Endothelial cell of umbilical vein (primary cell): ENCODE results near the gene STAT2. TPM values are rescaled to one million over a fixed set of nuclear protein-coding genes. Genes with fewer than 3 reads are reported as not detected.

Experiments
- BruUV-seq: library from RNA; stranded (reverse); fragments of 400-500 nt; replicated peaks from 2 replicates; lab custom pipeline; 2021; lab: Mats Ljungman, UMichigan
- CTCF ChIA-PET: fragments of 300-600, 350-600 bp; sonication (Branson Sonifier 250); formaldehyde crosslinking; loops from one replicate; lab custom pipeline; 2021; ENCODE audit warnings: antibody characterized with exemption, inconsistent platforms; lab: Charles Lee
- POLR2A ChIA-PET: fragments of 300-600, 350-600 bp; sonication (Branson Sonifier 250); formaldehyde crosslinking; loops from one replicate; lab custom pipeline; 2021; ENCODE audit warnings: antibody characterized with exemption, inconsistent platforms; lab: Charles Lee
- DNase-seq: peaks from one replicate; pipeline ENCODE4 v3.0.0-alpha.2; 2011; ENCODE audit warnings: low read depth, low spot score
- FAIRE-seq: peaks from 2 replicates; lab custom pipeline; 2011; peaks lifted over from hg19 to GRCh38; lab: Jason Lieb, UNC
- H2AFZ ChIP-seq: 2 replicates; pipeline ENCODE4 v1.6.0; 2012; ENCODE audit warnings: low read depth, low read length, control low read depth, inconsistent platforms
- H3K27ac ChIP-seq: 2 replicates; pipeline ENCODE4 v1.5.1; 2011; ENCODE audit warnings: low read depth, mild to moderate bottlenecking, control low read depth, low read length, moderate library complexity; ENCODE audit not compliant: insufficient read depth
- H3K27me3 ChIP-seq, 2 experiments: 2 replicates each; pipeline versions ENCODE4 v1.6.0 to v1.6.1; 2011; ENCODE audit warnings: low read length in 2 of 2, mixed read lengths in 1 of 2; ENCODE audit not compliant: control insufficient read depth in 2 of 2, insufficient read depth in 2 of 2
- H3K36me3 ChIP-seq, 2 experiments: 2 replicates in 1 of 2; 3 replicates in 1 of 2; pipeline ENCODE4 v1.5.1; 2011; ENCODE audit warnings: low read length in 2 of 2, mild to moderate bottlenecking in 1 of 2, moderate library complexity in 1 of 2; ENCODE audit not compliant: control insufficient read depth in 2 of 2, insufficient read depth in 2 of 2; ENCODE audit errors: extremely low read depth in 1 of 2
- H3K4me1 ChIP-seq: 3 replicates; pipeline ENCODE4 v1.5.1; 2011; ENCODE audit warnings: mild to moderate bottlenecking, low read length; ENCODE audit not compliant: control insufficient read depth, insufficient read depth; ENCODE audit errors: extremely low read depth
- H3K4me2 ChIP-seq: 2 replicates; pipeline ENCODE4 v1.6.1; 2011; ENCODE audit warnings: low read length, control low read depth, mixed read lengths; ENCODE audit not compliant: insufficient read depth
- H3K4me3 ChIP-seq, 3 experiments: fragments of 200-600 bp in 1 of 3; sonication (generic), shearing (Covaris generic) in 1 of 3; replicated peaks in 1 of 3; 2 replicates each; pipeline ENCODE4 v1.5.1; 2011 to 2016; ENCODE audit warnings: control low read depth in 3 of 3, low read length in 3 of 3, mild to moderate bottlenecking in 2 of 3, inconsistent platforms in 1 of 3, low read depth in 1 of 3, moderate library complexity in 1 of 3; ENCODE audit not compliant: insufficient read depth in 1 of 3
- H3K79me2 ChIP-seq: 2 replicates; pipeline ENCODE4 v1.6.0; 2012; ENCODE audit warnings: low read length, inconsistent platforms; ENCODE audit not compliant: control insufficient read depth, insufficient read depth
- H3K9ac ChIP-seq: replicated peaks from 2 replicates; pipeline ENCODE3; 2011; ENCODE audit warnings: low read length, control low read depth; ENCODE audit not compliant: insufficient read depth; ENCODE audit errors: extremely low read depth
- H3K9me1 ChIP-seq: replicated peaks from 3 replicates; pipeline ENCODE4 v1.6.0; 2011; ENCODE audit warnings: mild to moderate bottlenecking, low read length; ENCODE audit not compliant: control insufficient read depth, insufficient read depth; ENCODE audit errors: extremely low read depth
- H3K9me3 ChIP-seq: replicated peaks from 2 replicates; pipeline ENCODE4 v1.5.1; 2012; ENCODE audit warnings: low read length, inconsistent platforms; ENCODE audit not compliant: control insufficient read depth, insufficient read depth
- H4K20me1 ChIP-seq: replicated peaks from 2 replicates; pipeline ENCODE3; 2011; ENCODE audit warnings: mild to moderate bottlenecking, low read length; ENCODE audit not compliant: control insufficient read depth, insufficient read depth; ENCODE audit errors: extremely low read depth
- EZH2 ChIP-seq: IDR thresholded peaks from 2 replicates; pipeline ENCODE4 v1.6.1; 2012; ENCODE audit warnings: borderline replicate concordance, low read depth, mild to moderate bottlenecking, moderate library complexity, low read length, inconsistent platforms; ENCODE audit not compliant: severe bottlenecking
- FOS ChIP-seq: IDR thresholded peaks from 2 replicates; pipeline ENCODE4 v1.6.1; 2011; ENCODE audit warnings: mild to moderate bottlenecking, low read length, moderate library complexity, borderline replicate concordance; ENCODE audit not compliant: insufficient read depth
- GATA2 ChIP-seq: IDR thresholded peaks from 2 replicates; pipeline ENCODE4 v1.7.0; 2011; ENCODE audit warnings: low read depth, mild to moderate bottlenecking, moderate library complexity, mixed read lengths, low read length; ENCODE audit not compliant: insufficient read length, insufficient read depth
- JUN ChIP-seq: IDR thresholded peaks from 2 replicates; pipeline ENCODE4 v1.6.1; 2011; ENCODE audit warnings: borderline replicate concordance, low read depth; ENCODE audit not compliant: insufficient read length, insufficient read depth
- MYC ChIP-seq: IDR thresholded peaks from one replicate; pipeline ENCODE4 v1.6.1; 2011; ENCODE audit warnings: mild to moderate bottlenecking, low read depth, low read length
- POLR2A ChIP-seq: IDR thresholded peaks from 2 replicates; pipeline ENCODE4 v1.6.1; 2012; ENCODE audit warnings: low read depth, mild to moderate bottlenecking, control low read depth, low read length
- POLR2AphosphoS5 ChIP-seq: IDR thresholded peaks from 2 replicates; pipeline ENCODE4 v1.6.1; 2012; ENCODE audit warnings: low read depth, mild to moderate bottlenecking, control low read depth, low read length, moderate library complexity; ENCODE audit not compliant: insufficient read depth
- dilution Hi-C: fragments of 300-500 bp; cut with MboI; formaldehyde crosslinking; loops from one replicate; pipeline ENCODE4 v1.15.0; 2019; ENCODE audit warnings: low sequenced_read_pairs; ENCODE audit not compliant: extremely low pct_ligation_motif_present
- intact Hi-C: fragments of 100-400 bp; cut with micrococcal nuclease; formaldehyde crosslinking; loops from one replicate; pipeline ENCODE4 v1.10.0; 2022
- polyA plus RNA-seq, 4 experiments: library from polyadenylated mRNA; depleted of rRNA in 3 of 4; stranded (reverse) in 3 of 4; unstranded in 1 of 4; fragments of >200 nt; gene quantifications; 2 replicates each; pipeline versions ENCODE4 v1.2.1 to v1.2.3, GENCODE V29; 2011 to 2012; ENCODE audit warnings: missing spikeins in 1 of 4
- total RNA-seq: library from RNA; stranded (reverse); gene quantifications from 2 replicates; pipeline ENCODE4 v1.2.3, GENCODE V29; 2021
- TF ChIP-seq, protein P1 (sequence below), 2 donors: IDR thresholded peaks; 1 replicate in 1 of 2; 2 replicates in 1 of 2; pipeline ENCODE4 v1.5.1; 2011; ENCODE audit warnings: low read length in 2 of 2, mild to moderate bottlenecking in 2 of 2, moderate library complexity in 2 of 2, control low read depth in 1 of 2, inconsistent platforms in 1 of 2, low read depth in 1 of 2; ENCODE audit not compliant: insufficient read depth in 1 of 2; ENCODE audit errors: extremely low read depth in 1 of 2
- TF ChIP-seq, protein P2 (sequence below): IDR thresholded peaks from 2 replicates; pipeline ENCODE4 v1.6.1; 2011; ENCODE audit not compliant: insufficient read depth, insufficient read length

The STAT2 gene
- total and polyA plus RNA-seq, 2 donors (not counting 3 experiments of a cell fraction or from before 2014, with no cell fraction given), result 62.8 to 66.5 TPM

DNA sequence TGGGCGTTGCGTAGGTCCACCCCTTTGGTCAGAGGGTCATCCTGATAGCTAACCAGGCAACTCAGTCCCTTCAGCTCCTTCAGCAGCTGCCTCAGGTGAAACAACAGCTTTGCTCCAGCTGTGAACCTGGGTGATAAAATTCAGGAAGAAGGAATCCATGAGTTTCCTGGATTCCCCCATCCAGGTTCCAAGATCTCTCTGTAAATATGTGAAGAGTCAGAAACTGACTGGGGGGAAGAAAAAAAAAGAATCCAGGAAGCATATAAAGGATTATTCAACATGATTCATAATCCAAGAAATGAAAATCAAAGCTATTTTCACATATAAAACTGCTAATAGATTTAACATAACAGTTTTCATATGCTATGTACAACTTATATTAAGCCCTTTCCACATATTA, 8.6 kb downstream of the STAT2 start:
- H3K27me3 ChIP-seq, result no peaks in the 10 kb centered on the region
- no TSS peak for BruUV-seq
- no peak overlapping the region for H3K4me2 ChIP-seq
- CTCF ChIA-PET, result interaction anchor here (1.0 to 1.6 kb wide), 3 partner anchors 9 to 93 kb away, joined by 3 to 6 read pairs (median 4); partner anchors contain the start of genes ANKRD52 and STAT2
- no peaks in the 10 kb centered on the region for H3K79me2 ChIP-seq
- H3K9me1 ChIP-seq, result no peaks in the 10 kb centered on the region
- no peak overlapping the region for H3K4me3 ChIP-seq
- H3K9ac ChIP-seq, result no peak overlapping the region
- no peak for FAIRE-seq
- TF ChIP-seq MYC (no peak), GATA2 (no peak), FOS (no peak), JUN (no peak), POLR2AphosphoS5 (no peak), POLR2A (no peak), EZH2 (no peak)
- TF ChIP-seq, protein P1, sequence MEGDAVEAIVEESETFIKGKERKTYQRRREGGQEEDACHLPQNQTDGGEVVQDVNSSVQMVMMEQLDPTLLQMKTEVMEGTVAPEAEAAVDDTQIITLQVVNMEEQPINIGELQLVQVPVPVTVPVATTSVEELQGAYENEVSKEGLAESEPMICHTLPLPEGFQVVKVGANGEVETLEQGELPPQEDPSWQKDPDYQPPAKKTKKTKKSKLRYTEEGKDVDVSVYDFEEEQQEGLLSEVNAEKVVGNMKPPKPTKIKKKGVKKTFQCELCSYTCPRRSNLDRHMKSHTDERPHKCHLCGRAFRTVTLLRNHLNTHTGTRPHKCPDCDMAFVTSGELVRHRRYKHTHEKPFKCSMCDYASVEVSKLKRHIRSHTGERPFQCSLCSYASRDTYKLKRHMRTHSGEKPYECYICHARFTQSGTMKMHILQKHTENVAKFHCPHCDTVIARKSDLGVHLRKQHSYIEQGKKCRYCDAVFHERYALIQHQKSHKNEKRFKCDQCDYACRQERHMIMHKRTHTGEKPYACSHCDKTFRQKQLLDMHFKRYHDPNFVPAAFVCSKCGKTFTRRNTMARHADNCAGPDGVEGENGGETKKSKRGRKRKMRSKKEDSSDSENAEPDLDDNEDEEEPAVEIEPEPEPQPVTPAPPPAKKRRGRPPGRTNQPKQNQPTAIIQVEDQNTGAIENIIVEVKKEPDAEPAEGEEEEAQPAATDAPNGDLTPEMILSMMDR (IDR thresholded peaks at IDR 0.05; ENCODE audit: extremely low read depth in 1 of 2, insufficient read depth in 1 of 2, low read depth in 1 of 2, low read length in 2 of 2), result no peak
- TF ChIP-seq, protein P2, sequence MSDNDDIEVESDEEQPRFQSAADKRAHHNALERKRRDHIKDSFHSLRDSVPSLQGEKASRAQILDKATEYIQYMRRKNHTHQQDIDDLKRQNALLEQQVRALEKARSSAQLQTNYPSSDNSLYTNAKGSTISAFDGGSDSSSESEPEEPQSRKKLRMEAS, result no peak
- H3K36me3 ChIP-seq, result peaks cover 23 to 54% of the 10 kb centered on the region in 2 experiments
- POLR2A ChIA-PET, result no interaction called here
- no peak overlapping the region for H2AFZ ChIP-seq
- H4K20me1 ChIP-seq, result no peaks in the 10 kb centered on the region
- H3K27ac ChIP-seq, result no peak overlapping the region
- H3K9me3 ChIP-seq, result no peaks in the 10 kb centered on the region
- DNase-seq, result no peak
- intact Hi-C loops (no loop called here), dilution Hi-C loops (no loop called here)
- H3K4me1 ChIP-seq, result no peaks in the 10 kb centered on the region
